K562 (cell line): ENCODE results near the gene CYP2A6.

Experiments
- BACH1 ChIP-seq: fragments of 200-800 bp; sonication (Bioruptor generic); IDR thresholded peaks from 2 replicates; pipeline ENCODE4 v1.6.1; 2016; ENCODE audit warnings: missing genetic modification characterization, missing compliant biosample characterization
- CHD1 ChIP-seq: fragments of 200-600 bp; sonication (generic); IDR thresholded peaks from one replicate; pipeline ENCODE4 v1.6.1; 2012; ENCODE audit warnings: mild to moderate bottlenecking, moderate library complexity, low read length, inconsistent platforms
- CTCF ChIP-seq, 3 experiments: IDR thresholded peaks in 2 of 3; conservative IDR thresholded peaks in 1 of 3; 2 replicates each; pipeline ENCODE4 v1.5.1; 2011 to 2012; ENCODE audit warnings: low read length in 3 of 3, mild to moderate bottlenecking in 3 of 3, control low read depth in 2 of 3, improper control_type of control experiment in 1 of 3, inconsistent platforms in 1 of 3, low read depth in 1 of 3, mixed read lengths in 1 of 3, moderate library complexity in 1 of 3; ENCODE audit not compliant: insufficient read depth in 2 of 3
- FOS ChIP-seq: IDR thresholded peaks from 3 replicates; pipeline ENCODE4 v1.6.1; 2011; ENCODE audit not compliant: insufficient read length; ENCODE audit errors: extremely low read depth
- GABPA ChIP-seq: fragments of 200-800 bp; sonication (Bioruptor generic); conservative IDR thresholded peaks from 2 replicates; pipeline ENCODE4 v1.6.1; 2016; ENCODE audit warnings: low read depth, missing genetic modification characterization, missing compliant biosample characterization
- HNRNPH1 ChIP-seq: fragments of 200-400 bp; formaldehyde crosslinking; optimal IDR thresholded peaks from 2 replicates; pipeline ENCODE3; 2017; ENCODE audit warnings: low read depth, mild to moderate bottlenecking, low read length, moderate library complexity
- MXI1 ChIP-seq: IDR thresholded peaks from 2 replicates; pipeline ENCODE4 v1.6.1; 2011; ENCODE audit warnings: low read depth, mild to moderate bottlenecking, improper control_type of control experiment, low read length
- POLR2A ChIP-seq: fragments of 450-650 bp; conservative IDR thresholded peaks from 2 replicates; pipeline ENCODE4 v1.6.1; 2016
- POLR2AphosphoS5 ChIP-seq: IDR thresholded peaks from 2 replicates; pipeline ENCODE4 v1.6.1; 2011; ENCODE audit warnings: mild to moderate bottlenecking, low read depth, low read length, moderate library complexity; ENCODE audit not compliant: control insufficient read depth, insufficient read depth
- RBFOX2 ChIP-seq: fragments of 200-400 bp; formaldehyde crosslinking; IDR thresholded peaks from 2 replicates; pipeline ENCODE4 v1.6.1; 2017; ENCODE audit warnings: low read depth, mild to moderate bottlenecking, low read length, moderate library complexity
- REST ChIP-seq, 2 experiments: fragments of 450-650 bp; formaldehyde crosslinking in 1 of 2; IDR thresholded peaks; 2 replicates each; pipeline versions ENCODE4 v1.4.0 to v1.6.1; 2014 to 2020; ENCODE audit warnings: mild to moderate bottlenecking in 2 of 2, borderline replicate concordance in 1 of 2, low read depth in 1 of 2
- SETDB1 ChIP-seq: IDR thresholded peaks from one replicate; pipeline ENCODE4 v1.6.1; 2012; ENCODE audit warnings: low read length, control low read depth, inconsistent platforms
- ZNF785 ChIP-seq: fragments of 250-450 bp; sonication (Bioruptor Pico); IDR thresholded peaks from 2 replicates; pipeline ENCODE4 v1.4.0; 2020; ENCODE audit warnings: mild to moderate bottlenecking

- TF ChIP-seq POLR2A (no peak), RBFOX2 (peak; percentile 53), POLR2AphosphoS5 (no peak), MXI1 (no peak), GABPA (no peak), ZNF785 (CRISPR knock-in tag) (no peak), REST (IDR thresholded peaks at IDR 0.05; ENCODE audit: borderline replicate concordance) (peak; percentile 49), REST (CRISPR knock-in tag; IDR thresholded peaks at IDR 0.05; ENCODE audit: low read depth) (no peak), BACH1 (tag) (no peak), HNRNPH1 (no peak), FOS (no peak), CTCF (IDR thresholded peaks at IDR 0.05 in 2 of 3, conservative IDR thresholded peaks at IDR 0.05 in 1 of 3; ENCODE audit: insufficient read depth in 2 of 3, low read depth in 1 of 3, low read length in 3 of 3) (no peak), SETDB1 (no peak), CHD1 (no peak)
Measured at GRCh38 chr19:40802300-40803169, 47.7 kb downstream of the CYP2A6 start.
